GM12865 (cell line): ENCODE measurements around the gene INPP5A.

Experiments used
- DNase-seq: peaks from one replicate; pipeline ENCODE4 v3.0.0; 2010; ENCODE audit warnings: low read depth
- H3K4me3 ChIP-seq: 2 replicates; pipeline ENCODE4 v1.5.1; 2011; ENCODE audit warnings: mild to moderate bottlenecking, low read depth, low read length, control low read depth
- CTCF ChIP-seq: IDR thresholded peaks from 2 replicates; pipeline ENCODE4 v1.5.1; 2011; ENCODE audit warnings: low read length, control low read depth, low read depth, inconsistent platforms; ENCODE audit not compliant: insufficient read depth; ENCODE audit errors: missing control alignments

INPP5A gene

GRCh38 chr10:132774181-132774901, 236.8 kb downstream of the INPP5A start:
- DNase-seq = no peak
- no peak overlapping the region for H3K4me3 ChIP-seq
- TF ChIP-seq CTCF = no peak

- no peak for DNase-seq
- no peak overlapping the region for H3K4me3 ChIP-seq
- TF ChIP-seq CTCF = no peak
These were observed 237.6 kb downstream of the INPP5A start for GRCh38 chr10:132774902-132775863.

- TF ChIP-seq CTCF = no peak
- no peak overlapping the region for H3K4me3 ChIP-seq
- DNase-seq = no peak
These were observed 238.6 kb downstream of the INPP5A start for GRCh38 chr10:132776186-132776585.

- no peak for TF ChIP-seq CTCF
- H3K4me3 ChIP-seq = no peak overlapping the region
- DNase-seq = no peak
These were observed 239.2 kb downstream of the INPP5A start for GRCh38 chr10:132776821-132777220.

GRCh38 chr10:132777441-132777840, 239.9 kb downstream of the INPP5A start:
- no peak overlapping the region for H3K4me3 ChIP-seq
- TF ChIP-seq CTCF = no peak
- no peak for DNase-seq

GRCh38 chr10:132779549-132780294, 242.1 kb downstream of the INPP5A start:
- TF ChIP-seq CTCF = no peak
- DNase-seq = no peak

More at GRCh38 chr10:132779549-132780294, 242.1 kb downstream of the INPP5A start:
- H3K4me3 ChIP-seq = no peak overlapping the region
